Suprapubic skin (tissue), 3 donors: Measurements from ENCODE around the gene LRMDA.

Source experiments
- POLR2AphosphoS5 ChIP-seq, 3 donors: sonication (generic); formaldehyde crosslinking; IDR thresholded peaks; one replicate each; pipeline ENCODE4 v1.6.1; 2017; ENCODE audit warnings: antibody characterized with exemption in 3 of 3
- TF ChIP-seq, protein P1 (sequence below), 2 donors: fragments of 200-600 bp in 1 of 2; fragments of 450-650 bp in 1 of 2; sonication (generic) in 1 of 2; IDR thresholded peaks; one replicate each; pipeline ENCODE4 v1.5.1; 2016 to 2019; ENCODE audit warnings: antibody characterized with exemption in 2 of 2, mild to moderate bottlenecking in 1 of 2, moderate library complexity in 1 of 2

DNA sequence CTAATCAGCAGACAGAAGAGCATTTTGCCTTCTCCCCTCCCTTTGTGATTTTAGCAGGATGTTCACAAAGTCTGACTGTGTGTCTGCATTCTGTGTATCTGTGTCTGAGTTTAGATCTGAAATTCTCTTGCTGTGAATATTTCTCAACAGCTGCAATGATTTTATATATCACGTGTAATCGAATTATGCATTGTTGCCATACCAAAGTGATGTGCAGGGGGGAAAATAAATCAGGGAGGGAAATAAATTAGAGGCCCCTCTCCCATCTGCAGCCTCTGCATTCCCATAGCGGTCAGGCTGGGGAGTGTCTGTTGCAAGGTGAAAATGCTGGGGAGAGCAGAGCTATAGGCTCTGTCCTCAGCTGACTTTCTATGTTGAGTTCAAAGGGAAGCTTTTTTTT lies 209.0 kb downstream of the LRMDA start:
- TF ChIP-seq POLR2AphosphoS5 (IDR thresholded peaks at IDR 0.05) = no peak
- TF ChIP-seq, protein P1, sequence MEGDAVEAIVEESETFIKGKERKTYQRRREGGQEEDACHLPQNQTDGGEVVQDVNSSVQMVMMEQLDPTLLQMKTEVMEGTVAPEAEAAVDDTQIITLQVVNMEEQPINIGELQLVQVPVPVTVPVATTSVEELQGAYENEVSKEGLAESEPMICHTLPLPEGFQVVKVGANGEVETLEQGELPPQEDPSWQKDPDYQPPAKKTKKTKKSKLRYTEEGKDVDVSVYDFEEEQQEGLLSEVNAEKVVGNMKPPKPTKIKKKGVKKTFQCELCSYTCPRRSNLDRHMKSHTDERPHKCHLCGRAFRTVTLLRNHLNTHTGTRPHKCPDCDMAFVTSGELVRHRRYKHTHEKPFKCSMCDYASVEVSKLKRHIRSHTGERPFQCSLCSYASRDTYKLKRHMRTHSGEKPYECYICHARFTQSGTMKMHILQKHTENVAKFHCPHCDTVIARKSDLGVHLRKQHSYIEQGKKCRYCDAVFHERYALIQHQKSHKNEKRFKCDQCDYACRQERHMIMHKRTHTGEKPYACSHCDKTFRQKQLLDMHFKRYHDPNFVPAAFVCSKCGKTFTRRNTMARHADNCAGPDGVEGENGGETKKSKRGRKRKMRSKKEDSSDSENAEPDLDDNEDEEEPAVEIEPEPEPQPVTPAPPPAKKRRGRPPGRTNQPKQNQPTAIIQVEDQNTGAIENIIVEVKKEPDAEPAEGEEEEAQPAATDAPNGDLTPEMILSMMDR (IDR thresholded peaks at IDR 0.05) = no peak
